WTC11 (cell line): Measurements from ENCODE around the gene OR5A2. TPM values are rescaled to one million over a fixed set of nuclear protein-coding genes. Genes with fewer than 3 reads are reported as not detected.

Source experiments
- ATAC-seq: fragments of 200-7000 bp; cut with Tn5 transposase; 2 replicates; pipeline ENCODE4 v1.10.0; 2021; ENCODE audit warnings: mild to moderate bottlenecking, moderate library complexity
- CTCF ChIA-PET: fragments of 300-600 bp; sonication (Branson Sonifier 250); formaldehyde crosslinking; loops from one replicate; lab custom pipeline; 2021; ENCODE audit warnings: antibody characterized with exemption; lab: Charles Lee
- POLR2A ChIA-PET: fragments of 350-600 bp; sonication (Branson Sonifier 250); formaldehyde crosslinking; loops from one replicate; lab custom pipeline; 2021; ENCODE audit warnings: antibody characterized with exemption; lab: Charles Lee
- DNase-seq: peaks from one replicate; pipeline ENCODE4 v3.0.0; 2021; ENCODE audit warnings: low spot score
- H3K27ac Mint-ChIP-seq: 2 replicates; pipeline ENCODE4 v1.8.0; 2021; ENCODE audit warnings: mixed read lengths
- H3K27me3 Mint-ChIP-seq: 2 replicates; pipeline ENCODE4 v1.8.0; 2021; ENCODE audit warnings: low read depth, mild to moderate bottlenecking, moderate library complexity, mixed read lengths
- H3K36me3 Mint-ChIP-seq: 2 replicates; pipeline ENCODE4 v1.8.0; 2021; ENCODE audit warnings: mixed read lengths
- H3K4me1 Mint-ChIP-seq: 2 replicates; pipeline ENCODE4 v1.8.0; 2022; ENCODE audit warnings: mixed read lengths
- H3K4me3 Mint-ChIP-seq: 2 replicates; pipeline ENCODE4 v1.8.0; 2021; ENCODE audit warnings: mild to moderate bottlenecking, moderate library complexity, mixed read lengths
- H3K9me3 Mint-ChIP-seq: 2 replicates; pipeline ENCODE4 v1.8.0; 2021; ENCODE audit warnings: mixed read lengths
- CTCF ChIP-seq: fragments of 200-600 bp; IDR thresholded peaks from 2 replicates; pipeline ENCODE4 v1.8.0; 2022; ENCODE audit warnings: antibody characterized with exemption
- ELF4 ChIP-seq: sonication (generic); formaldehyde crosslinking; IDR thresholded peaks from 2 replicates; pipeline ENCODE4 v1.8.1; 2022; ENCODE audit warnings: low read depth, mild to moderate bottlenecking, moderate library complexity, missing genetic modification reagents
- ERG ChIP-seq: fragments of 250-450 bp; sonication (Bioruptor Pico); IDR thresholded peaks from 2 replicates; pipeline ENCODE4 v1.8.0; 2021; ENCODE audit warnings: mild to moderate bottlenecking
- FOXJ3 ChIP-seq: sonication (generic); formaldehyde crosslinking; IDR thresholded peaks from 2 replicates; pipeline ENCODE4 v1.9.0; 2021; ENCODE audit warnings: missing genetic modification reagents, mild to moderate bottlenecking, borderline replicate concordance
- HMGXB4 ChIP-seq: sonication (generic); formaldehyde crosslinking; IDR thresholded peaks from 2 replicates; pipeline ENCODE4 v1.8.1; 2023; ENCODE audit warnings: mild to moderate bottlenecking, moderate library complexity, missing genetic modification reagents
- NFE2L1 ChIP-seq: sonication (generic); formaldehyde crosslinking; IDR thresholded peaks from 2 replicates; pipeline ENCODE4 v1.8.1; 2023; ENCODE audit warnings: missing genetic modification reagents
- NR2C2 ChIP-seq: sonication (generic); formaldehyde crosslinking; IDR thresholded peaks from 2 replicates; pipeline ENCODE4 v1.8.0; 2022; ENCODE audit warnings: mild to moderate bottlenecking, missing genetic modification reagents
- RELA ChIP-seq: sonication (generic); formaldehyde crosslinking; IDR thresholded peaks from 2 replicates; pipeline ENCODE4 v1.8.1; 2022; ENCODE audit warnings: missing genetic modification reagents, mild to moderate bottlenecking, borderline replicate concordance
- SP1 ChIP-seq: sonication (generic); formaldehyde crosslinking; conservative IDR thresholded peaks from 2 replicates; pipeline ENCODE4 v1.8.1; 2022; ENCODE audit warnings: missing genetic modification reagents
- TEAD4 ChIP-seq: sonication (generic); formaldehyde crosslinking; IDR thresholded peaks from 2 replicates; pipeline ENCODE4 v1.8.0; 2022; ENCODE audit warnings: mild to moderate bottlenecking, missing genetic modification reagents
- ZBTB21 ChIP-seq: sonication (generic); formaldehyde crosslinking; IDR thresholded peaks from 2 replicates; pipeline ENCODE4 v1.8.1; 2023; ENCODE audit warnings: mild to moderate bottlenecking, missing genetic modification reagents, borderline replicate concordance
- ZNF281 ChIP-seq: sonication (generic); formaldehyde crosslinking; IDR thresholded peaks from 2 replicates; pipeline ENCODE4 v1.8.0; 2023; ENCODE audit warnings: mild to moderate bottlenecking, missing genetic modification reagents
- total RNA-seq: library from RNA; stranded (reverse); gene quantifications from 3 replicates; pipeline ENCODE4 v1.2.3, GENCODE V29; 2021
- TF ChIP-seq, protein P1 (sequence below): sonication (generic); formaldehyde crosslinking; IDR thresholded peaks from 2 replicates; pipeline ENCODE4 v1.8.1; 2022; ENCODE audit warnings: mild to moderate bottlenecking, missing genetic modification reagents, moderate library complexity, borderline replicate concordance
- TF ChIP-seq, protein P2 (sequence below): fragments of 250-450 bp; sonication (Bioruptor Pico); conservative IDR thresholded peaks from 2 replicates; pipeline ENCODE4 v1.9.0; 2021; ENCODE audit warnings: mild to moderate bottlenecking
- TF ChIP-seq, protein P3 (sequence below): fragments of 250-450 bp; sonication (Bioruptor Pico); IDR thresholded peaks from 2 replicates; pipeline ENCODE4 v2.1.2; 2022; ENCODE audit warnings: mild to moderate bottlenecking, moderate library complexity

The OR5A2 gene
- total RNA-seq, 1 experiment from 2014 or later = not detected

GRCh38 chr11:59400461-59401261 is 25.6 kb downstream of the OR5A2 start:
- POLR2A ChIA-PET = no interaction called here
- Mint-ChIP-seq H3K9me3 (peaks cover 78% of the 10 kb centered on the region), H3K4me3 (no peak overlapping the region), H3K36me3 (peaks cover 42% of the 10 kb centered on the region), H3K27ac (no peak overlapping the region), H3K4me1 (no peaks in the 10 kb centered on the region), H3K27me3 (peaks cover 3% of the 10 kb centered on the region; the same call in 1 of the 2 replicates)
- TF ChIP-seq, protein P1, sequence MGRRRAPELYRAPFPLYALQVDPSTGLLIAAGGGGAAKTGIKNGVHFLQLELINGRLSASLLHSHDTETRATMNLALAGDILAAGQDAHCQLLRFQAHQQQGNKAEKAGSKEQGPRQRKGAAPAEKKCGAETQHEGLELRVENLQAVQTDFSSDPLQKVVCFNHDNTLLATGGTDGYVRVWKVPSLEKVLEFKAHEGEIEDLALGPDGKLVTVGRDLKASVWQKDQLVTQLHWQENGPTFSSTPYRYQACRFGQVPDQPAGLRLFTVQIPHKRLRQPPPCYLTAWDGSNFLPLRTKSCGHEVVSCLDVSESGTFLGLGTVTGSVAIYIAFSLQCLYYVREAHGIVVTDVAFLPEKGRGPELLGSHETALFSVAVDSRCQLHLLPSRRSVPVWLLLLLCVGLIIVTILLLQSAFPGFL (CRISPR knock-in tag) = no peak
- no peak for TF ChIP-seq RELA (CRISPR knock-in tag)
- TF ChIP-seq, protein P2, sequence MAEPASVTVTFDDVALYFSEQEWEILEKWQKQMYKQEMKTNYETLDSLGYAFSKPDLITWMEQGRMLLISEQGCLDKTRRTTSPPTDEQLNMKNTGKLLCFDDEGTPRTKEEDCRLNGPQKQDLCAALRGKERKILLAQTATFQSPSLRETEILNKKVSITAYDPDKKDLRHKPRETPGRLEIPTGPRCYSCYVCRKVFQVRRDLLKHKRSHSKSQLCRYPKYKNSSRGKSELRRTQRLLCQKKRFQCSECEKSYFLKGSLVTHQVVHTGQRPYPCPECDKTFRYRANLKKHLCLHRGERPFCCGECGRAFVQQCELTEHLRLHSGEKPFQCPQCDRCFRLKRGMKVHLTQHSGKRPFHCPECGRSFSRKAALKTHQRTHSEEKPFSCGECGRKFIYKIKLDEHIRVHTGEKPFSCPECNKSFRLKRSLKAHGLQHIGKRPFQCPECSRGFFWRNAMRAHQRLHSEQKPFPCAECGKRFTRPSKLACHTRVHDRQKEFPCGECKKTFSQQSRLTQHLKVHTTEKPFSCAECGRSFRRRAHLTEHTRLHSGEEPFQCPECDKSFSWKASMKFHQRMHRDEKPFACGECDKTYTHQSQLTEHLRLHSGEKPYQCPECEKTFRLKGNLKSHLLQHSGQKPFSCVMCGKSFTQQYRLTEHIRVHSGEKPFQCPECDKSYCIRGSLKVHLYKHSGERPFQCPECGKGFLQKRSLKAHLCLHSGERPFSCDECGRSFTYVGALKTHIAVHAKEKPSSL (CRISPR knock-in tag) = no peak
- TF ChIP-seq ERG (CRISPR knock-in tag) = no peak
- no peak for TF ChIP-seq CTCF
- TF ChIP-seq, protein P3, sequence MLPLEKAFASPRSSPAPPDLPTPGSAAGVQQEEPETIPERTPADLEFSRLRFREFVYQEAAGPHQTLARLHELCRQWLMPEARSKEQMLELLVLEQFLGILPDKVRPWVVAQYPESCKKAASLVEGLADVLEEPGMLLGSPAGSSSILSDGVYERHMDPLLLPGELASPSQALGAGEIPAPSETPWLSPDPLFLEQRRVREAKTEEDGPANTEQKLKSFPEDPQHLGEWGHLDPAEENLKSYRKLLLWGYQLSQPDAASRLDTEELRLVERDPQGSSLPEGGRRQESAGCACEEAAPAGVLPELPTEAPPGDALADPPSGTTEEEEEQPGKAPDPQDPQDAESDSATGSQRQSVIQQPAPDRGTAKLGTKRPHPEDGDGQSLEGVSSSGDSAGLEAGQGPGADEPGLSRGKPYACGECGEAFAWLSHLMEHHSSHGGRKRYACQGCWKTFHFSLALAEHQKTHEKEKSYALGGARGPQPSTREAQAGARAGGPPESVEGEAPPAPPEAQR (CRISPR knock-in tag) = no peak
- TF ChIP-seq ZNF281 (CRISPR knock-in tag) = no peak
- no peak for TF ChIP-seq TEAD4 (CRISPR knock-in tag)
- TF ChIP-seq HMGXB4 (CRISPR knock-in tag) = no peak
- TF ChIP-seq NR2C2 = no peak
- TF ChIP-seq SP1 = no peak
- TF ChIP-seq FOXJ3 (CRISPR knock-in tag) = no peak
- no peak for TF ChIP-seq NFE2L1
- no peak for TF ChIP-seq ELF4
- no peak for TF ChIP-seq ZBTB21 (CRISPR knock-in tag)
- DNase-seq (no peak), ATAC-seq (no peak)
- CTCF ChIA-PET = interaction anchor here (1.2 kb wide), 1 partner anchor 25 kb away, joined by 3 read pairs; the partner anchor contains the start of gene OR5A2
